Endodermal cell (in vitro differentiated cells): Measurements from ENCODE around the gene PREP. TPM values are rescaled to one million over a fixed set of nuclear protein-coding genes. Genes with fewer than 3 reads are reported as not detected.

ENCODE experiments used
- DNase-seq: peaks from one replicate; pipeline ENCODE4 v3.0.0-alpha.2; 2017
- H3K27ac ChIP-seq: 2 replicates; pipeline ENCODE4 v1.5.1; 2013; ENCODE audit warnings: mild to moderate bottlenecking, low read depth, low read length, moderate library complexity
- H3K27me3 ChIP-seq: 2 replicates; pipeline ENCODE4 v1.6.1; 2013; ENCODE audit warnings: mild to moderate bottlenecking, low read length, moderate library complexity; ENCODE audit not compliant: insufficient read depth, control insufficient read depth, poor library complexity, severe bottlenecking
- H3K36me3 ChIP-seq: 2 replicates; pipeline ENCODE4 v1.7.0; 2013; ENCODE audit warnings: mild to moderate bottlenecking, low read length, moderate library complexity; ENCODE audit not compliant: control insufficient read depth, insufficient read depth
- H3K4me1 ChIP-seq: one replicate; pipeline ENCODE4 v1.7.0; 2013; ENCODE audit warnings: low read length; ENCODE audit not compliant: control insufficient read depth, insufficient read depth
- H3K4me3 ChIP-seq: 2 replicates; pipeline ENCODE4 v1.5.1; 2013; ENCODE audit warnings: mild to moderate bottlenecking, low read length, moderate library complexity
- H3K9ac ChIP-seq: 2 replicates; pipeline ENCODE4 v1.6.1; 2013; ENCODE audit warnings: mild to moderate bottlenecking, low read length, moderate library complexity; ENCODE audit not compliant: poor library complexity, severe bottlenecking; ENCODE audit errors: extremely low read depth
- H3K9me3 ChIP-seq: 2 replicates; pipeline ENCODE4 v1.6.1; 2013; ENCODE audit warnings: mild to moderate bottlenecking, low read length, moderate library complexity; ENCODE audit not compliant: control insufficient read depth
- H3K27ac Mint-ChIP-seq: 2 replicates; pipeline ENCODE4 v1.8.0; 2020; ENCODE audit warnings: mixed read lengths
- H3K27me3 Mint-ChIP-seq: 2 replicates; pipeline ENCODE4 v1.8.0; 2021; ENCODE audit warnings: mild to moderate bottlenecking, mixed read lengths; ENCODE audit not compliant: insufficient read depth
- H3K36me3 Mint-ChIP-seq: 2 replicates; pipeline ENCODE4 v1.8.0; 2020; ENCODE audit warnings: low read depth, mixed read lengths
- H3K4me1 Mint-ChIP-seq: 2 replicates; pipeline ENCODE4 v1.8.0; 2020; ENCODE audit warnings: mixed read lengths
- H3K4me3 Mint-ChIP-seq: 2 replicates; pipeline ENCODE4 v1.8.0; 2020; ENCODE audit warnings: mild to moderate bottlenecking, moderate library complexity, mixed read lengths
- H3K9me3 Mint-ChIP-seq: 2 replicates; pipeline ENCODE4 v1.8.0; 2020; ENCODE audit warnings: mild to moderate bottlenecking, mixed read lengths
- WGBS, 2 experiments: methylation state at CpG; one replicate each; pipeline versions ENCODE4 v1.1.5 to v1.1.7; 2013; ENCODE audit warnings: missing lambda C conversion rate in 2 of 2, mixed read lengths in 1 of 2; ENCODE audit not compliant: insufficient coverage in 1 of 2, insufficient read length in 1 of 2; 5-methylcytosine and 5-hydroxymethylcytosine counted together
- total RNA-seq, 2 donors: library from RNA; stranded (reverse); fragmentation: NEBNext Ultra II Directional in 1 of 2; extraction: Animal tissue kit (Norgen Biotek cat#: 25700) in 1 of 2; gene quantifications; 2 replicates in 1 of 2; 3 replicates in 1 of 2; pipeline ENCODE4 v1.2.1, GENCODE V29; 2021
- TF ChIP-seq, protein P1 (sequence below): fragments of 200-600 bp; sonication (generic); conservative IDR thresholded peaks from 2 replicates; pipeline ENCODE4 v1.5.0; 2021; ENCODE audit warnings: antibody characterized with exemption, mild to moderate bottlenecking

PREP gene
- total RNA-seq, 2 donors from 2014 or later: 42.9 to 52.2 TPM

DNA sequence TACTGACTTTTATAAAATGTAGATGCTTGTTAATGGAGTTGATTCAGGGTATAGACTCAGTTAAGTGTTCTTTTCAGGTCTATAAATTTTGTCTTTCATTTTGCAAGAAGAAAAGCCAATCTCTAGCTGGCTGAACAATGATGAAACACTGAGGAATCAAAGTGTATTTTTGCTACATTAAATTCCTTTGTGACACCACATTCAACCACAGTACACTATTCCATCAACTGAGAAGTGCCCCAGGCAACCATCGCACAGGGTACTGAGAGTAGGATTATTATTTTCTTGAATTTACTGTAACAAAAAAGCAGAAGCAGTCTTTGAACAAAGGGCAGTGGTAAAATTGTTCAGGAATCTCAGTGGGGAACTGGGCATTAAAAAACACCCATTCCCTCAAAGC, 83.6 kb downstream of the PREP start:
- no peaks in the 10 kb centered on the region for H3K4me1 Mint-ChIP-seq
- Histone ChIP-seq H3K27ac (no peak overlapping the region), H3K9me3 (no peaks in the 10 kb centered on the region), H3K4me1 (no peaks in the 10 kb centered on the region), H3K27me3 (no peaks in the 10 kb centered on the region), H3K36me3 (peaks cover 13% of the 10 kb centered on the region), H3K4me3 (no peak overlapping the region), H3K9ac (no peak overlapping the region)
- TF ChIP-seq, protein P1, sequence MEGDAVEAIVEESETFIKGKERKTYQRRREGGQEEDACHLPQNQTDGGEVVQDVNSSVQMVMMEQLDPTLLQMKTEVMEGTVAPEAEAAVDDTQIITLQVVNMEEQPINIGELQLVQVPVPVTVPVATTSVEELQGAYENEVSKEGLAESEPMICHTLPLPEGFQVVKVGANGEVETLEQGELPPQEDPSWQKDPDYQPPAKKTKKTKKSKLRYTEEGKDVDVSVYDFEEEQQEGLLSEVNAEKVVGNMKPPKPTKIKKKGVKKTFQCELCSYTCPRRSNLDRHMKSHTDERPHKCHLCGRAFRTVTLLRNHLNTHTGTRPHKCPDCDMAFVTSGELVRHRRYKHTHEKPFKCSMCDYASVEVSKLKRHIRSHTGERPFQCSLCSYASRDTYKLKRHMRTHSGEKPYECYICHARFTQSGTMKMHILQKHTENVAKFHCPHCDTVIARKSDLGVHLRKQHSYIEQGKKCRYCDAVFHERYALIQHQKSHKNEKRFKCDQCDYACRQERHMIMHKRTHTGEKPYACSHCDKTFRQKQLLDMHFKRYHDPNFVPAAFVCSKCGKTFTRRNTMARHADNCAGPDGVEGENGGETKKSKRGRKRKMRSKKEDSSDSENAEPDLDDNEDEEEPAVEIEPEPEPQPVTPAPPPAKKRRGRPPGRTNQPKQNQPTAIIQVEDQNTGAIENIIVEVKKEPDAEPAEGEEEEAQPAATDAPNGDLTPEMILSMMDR: no peak
- peaks cover 14% of the 10 kb centered on the region for H3K36me3 Mint-ChIP-seq
- H3K27me3 Mint-ChIP-seq: no peaks in the 10 kb centered on the region
- H3K27ac Mint-ChIP-seq: no peak overlapping the region
- no peak overlapping the region for H3K4me3 Mint-ChIP-seq
- H3K9me3 Mint-ChIP-seq: no peaks in the 10 kb centered on the region
- 100% methylated on average over 1 of the region's 1 CpG; no CpG with 5 or more reads in 1 of the 2 experiments for WGBS, 2 experiments
- DNase-seq: no peak

GRCh38 chr6:105318660-105319059, 84.2 kb downstream of the PREP start:
- H3K9ac ChIP-seq: no peak overlapping the region
- no peaks in the 10 kb centered on the region for H3K4me1 ChIP-seq
- H3K27me3 ChIP-seq: no peaks in the 10 kb centered on the region
- no peak for DNase-seq
- no peaks in the 10 kb centered on the region for H3K9me3 Mint-ChIP-seq
- TF ChIP-seq, protein P1: no peak
- H3K27me3 Mint-ChIP-seq: no peaks in the 10 kb centered on the region
- H3K4me3 ChIP-seq: no peak overlapping the region
- H3K36me3 ChIP-seq: peaks cover 13% of the 10 kb centered on the region
- WGBS, 2 experiments: 95% methylated on average over 7 of the region's 7 CpGs
- no peaks in the 10 kb centered on the region for H3K9me3 ChIP-seq
- no peaks in the 10 kb centered on the region for H3K4me1 Mint-ChIP-seq
- no peak overlapping the region for H3K27ac ChIP-seq
- no peak overlapping the region for H3K27ac Mint-ChIP-seq
- peaks cover 14% of the 10 kb centered on the region for H3K36me3 Mint-ChIP-seq
- H3K4me3 Mint-ChIP-seq: no peak overlapping the region

DNA sequence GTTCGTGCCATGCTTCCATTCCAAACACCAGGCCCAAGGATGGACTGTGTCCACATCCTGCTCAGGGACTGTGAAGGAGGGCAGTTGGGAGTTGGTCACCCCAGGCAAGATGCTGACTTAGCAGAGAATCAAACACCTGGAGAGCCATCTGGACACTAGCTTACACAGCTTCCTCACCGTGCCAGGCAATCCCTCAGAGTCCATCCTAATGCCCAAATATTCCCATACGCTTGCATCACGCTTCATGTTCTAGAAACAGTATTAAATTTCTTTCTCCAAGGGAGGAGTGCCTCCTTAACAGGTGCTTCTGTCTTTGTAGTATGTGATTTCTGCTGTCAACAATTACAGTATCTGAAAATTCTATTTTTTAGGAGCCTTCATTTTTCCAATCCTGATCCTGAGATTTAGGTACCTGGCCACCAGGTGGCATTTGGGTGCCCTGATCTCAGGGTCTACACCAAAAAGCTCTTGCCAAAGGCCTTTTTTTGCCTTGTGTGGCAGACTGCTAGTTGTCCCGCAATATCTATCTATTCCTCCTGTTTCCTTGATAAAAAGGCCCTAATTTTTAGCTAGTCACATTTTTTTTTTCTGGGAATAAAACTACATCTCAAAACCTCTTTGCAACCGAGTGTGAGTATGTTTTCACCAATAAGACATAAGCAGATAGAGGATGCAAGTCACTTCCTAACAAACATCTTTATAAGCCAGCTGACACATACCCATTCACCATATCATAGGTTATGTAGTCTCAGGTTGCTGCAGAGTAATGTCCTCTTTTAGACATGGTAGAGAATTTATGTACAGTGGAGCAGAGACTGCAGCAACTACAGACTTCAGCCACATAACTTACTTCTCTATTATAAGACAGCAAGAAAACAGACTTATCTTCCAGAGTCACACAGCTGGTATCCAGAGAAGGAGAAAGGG, 85.0 kb downstream of the PREP start:
- no peaks in the 10 kb centered on the region for H3K4me1 ChIP-seq
- H3K36me3 ChIP-seq: peaks cover 6% of the 10 kb centered on the region
- no peak overlapping the region for H3K27ac ChIP-seq
- H3K9me3 Mint-ChIP-seq: no peaks in the 10 kb centered on the region
- TF ChIP-seq, protein P1: peak; percentile 80
- no peaks in the 10 kb centered on the region for H3K9me3 ChIP-seq
- no peak overlapping the region for H3K4me3 Mint-ChIP-seq
- no peaks in the 10 kb centered on the region for H3K4me1 Mint-ChIP-seq
- no peaks in the 10 kb centered on the region for H3K27me3 Mint-ChIP-seq
- peaks cover 10% of the 10 kb centered on the region for H3K36me3 Mint-ChIP-seq
- no peak overlapping the region for H3K9ac ChIP-seq
- 96 to 98% methylated on average over 5 to 6 of the region's 6 CpGs for WGBS, 2 experiments
- H3K27ac Mint-ChIP-seq: no peak overlapping the region
- peak; percentile 69 for DNase-seq
- no peak overlapping the region for H3K4me3 ChIP-seq
- no peaks in the 10 kb centered on the region for H3K27me3 ChIP-seq
